Measurements from ENCODE around the gene GPR160.
"Not testable (repeated sequence)": the region's sequence is repeated elsewhere in the genome, so short reads cannot be mapped to it uniquely, and the experiment has no call there.

Gene GPR160, protein sequence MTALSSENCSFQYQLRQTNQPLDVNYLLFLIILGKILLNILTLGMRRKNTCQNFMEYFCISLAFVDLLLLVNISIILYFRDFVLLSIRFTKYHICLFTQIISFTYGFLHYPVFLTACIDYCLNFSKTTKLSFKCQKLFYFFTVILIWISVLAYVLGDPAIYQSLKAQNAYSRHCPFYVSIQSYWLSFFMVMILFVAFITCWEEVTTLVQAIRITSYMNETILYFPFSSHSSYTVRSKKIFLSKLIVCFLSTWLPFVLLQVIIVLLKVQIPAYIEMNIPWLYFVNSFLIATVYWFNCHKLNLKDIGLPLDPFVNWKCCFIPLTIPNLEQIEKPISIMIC

DNA sequence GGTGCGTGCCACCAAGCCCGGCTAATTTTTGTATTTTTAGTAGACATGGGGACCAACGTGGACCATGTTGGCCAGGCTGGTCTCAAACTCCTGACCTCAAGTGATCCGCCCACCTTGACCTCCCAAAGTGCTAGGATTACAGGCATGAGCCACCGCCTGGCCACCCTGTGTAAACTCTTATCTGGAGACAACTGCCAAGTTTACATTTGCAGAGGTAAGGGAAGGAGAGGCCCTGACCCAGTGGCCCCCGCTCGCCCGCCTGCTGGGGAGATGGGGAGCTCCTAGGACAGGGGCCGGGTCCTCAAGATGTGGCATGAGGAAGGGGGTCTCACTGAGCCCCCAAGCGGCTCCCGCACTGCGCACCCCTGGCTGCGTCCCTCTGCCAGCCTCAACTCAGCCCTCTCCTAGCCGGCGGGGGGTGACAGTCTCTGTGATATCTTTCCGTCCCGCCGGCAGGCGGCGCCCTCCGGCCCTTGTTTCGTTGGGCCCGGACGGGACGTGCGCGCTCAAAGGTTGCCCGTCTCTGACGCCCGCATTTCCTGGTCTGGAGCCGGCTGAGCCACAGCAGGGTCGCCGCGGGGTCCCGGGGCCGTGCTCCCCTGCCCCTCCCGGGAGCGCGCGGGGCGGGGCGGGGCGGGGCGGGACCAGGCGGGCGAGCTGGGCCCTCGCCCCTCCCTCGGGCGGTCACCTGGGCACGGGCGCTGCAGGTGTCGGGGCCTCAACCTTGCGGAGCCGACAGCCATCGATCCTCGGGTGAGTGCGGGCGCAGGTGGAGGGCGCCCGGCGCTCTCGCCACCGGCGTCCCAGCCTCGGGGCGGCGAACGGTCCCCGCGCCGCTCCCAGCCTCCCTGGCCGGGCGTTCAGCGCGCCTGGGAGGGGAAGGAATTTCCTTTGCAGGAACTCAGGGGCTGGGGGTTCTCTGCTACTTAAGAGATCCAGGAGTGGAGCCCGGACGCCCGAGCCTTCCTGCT, at the start of gene GPR160:
TSS of gene GPR160 (plus strand) at position 533 of the 971 bp plus-strand sequence. CDS start 45,978 bp downstream, outside the sequence.
- no peak for DNase-seq (ENCODE audit: low spot score)

DNA sequence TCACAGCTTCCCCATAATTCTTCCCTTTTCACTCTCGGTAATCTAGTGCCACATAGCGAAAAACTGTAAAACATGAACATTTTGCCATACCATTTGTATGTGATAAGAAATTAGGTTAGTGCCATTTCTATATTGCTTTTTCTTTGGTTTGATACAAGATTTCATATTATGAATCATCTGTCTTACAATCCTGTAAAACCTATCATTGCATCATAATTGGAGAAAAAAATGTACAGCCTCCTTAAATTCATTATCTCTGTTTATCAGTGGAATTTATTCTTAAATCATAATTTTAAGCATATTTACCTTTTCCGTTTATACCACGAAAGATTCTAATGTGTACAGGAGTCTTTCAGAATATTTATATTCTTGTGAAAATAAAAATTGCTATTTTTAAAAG, 47.4 kb upstream of the GPR160 start:
- DNase-seq (ENCODE audit: low spot score): no peak

- DNase-seq (ENCODE audit: low spot score): no peak
These were observed 45.6 kb upstream of the GPR160 start for GRCh38 chr3:169992156-169992555.

DNA sequence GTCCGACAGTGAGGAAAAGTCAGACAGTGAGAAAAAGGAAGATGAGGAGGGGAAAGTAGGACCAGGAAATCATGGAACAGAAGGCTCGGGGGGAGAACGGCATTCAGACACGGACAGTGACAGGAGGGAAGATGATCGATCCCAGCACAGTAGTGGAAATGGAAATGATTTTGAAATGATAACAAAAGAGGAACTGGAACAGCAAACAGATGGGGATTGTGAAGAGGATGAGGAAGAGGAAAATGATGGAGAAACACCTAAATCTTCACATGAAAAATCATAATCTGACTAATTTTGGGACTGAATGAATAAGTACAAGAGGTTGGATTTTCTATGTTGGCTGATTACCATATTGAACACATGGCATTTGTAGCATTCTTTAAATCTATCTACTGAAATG, 45.0 kb upstream of the GPR160 start:
- no peak for DNase-seq (ENCODE audit: low spot score)

GRCh38 chr3:169993761-169994160, 44.0 kb upstream of the GPR160 start:
- no peak for DNase-seq (ENCODE audit: low spot score)

DNA sequence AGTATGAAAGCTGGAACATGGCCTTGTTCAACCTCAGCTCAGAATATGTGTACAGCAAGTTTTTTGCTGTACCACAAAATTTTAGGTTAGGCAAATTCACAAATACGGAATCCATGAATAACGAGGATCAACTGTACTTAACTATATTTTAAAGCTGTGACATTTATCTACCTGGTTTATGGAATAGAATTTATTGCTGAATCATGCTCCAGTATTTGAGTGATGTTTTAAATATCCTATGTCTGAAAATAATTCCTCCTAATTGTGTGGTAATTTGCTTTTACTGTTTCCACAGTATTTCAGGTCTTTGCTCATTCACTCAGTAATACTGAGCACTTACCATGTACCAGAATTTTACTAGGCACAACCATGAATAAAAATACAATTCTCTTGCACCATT, 41.7 kb upstream of the GPR160 start:
- DNase-seq (ENCODE audit: low spot score): peak; percentile 7

- no peak for DNase-seq (ENCODE audit: low spot score)
These were observed 39.1 kb upstream of the GPR160 start for GRCh38 chr3:169998668-169999131.

GRCh38 chr3:169999433-169999832, 38.4 kb upstream of the GPR160 start:
- DNase-seq (ENCODE audit: low spot score): no peak

GRCh38 chr3:170000051-170000450, 37.7 kb upstream of the GPR160 start:
- DNase-seq (ENCODE audit: low spot score): no peak

DNA sequence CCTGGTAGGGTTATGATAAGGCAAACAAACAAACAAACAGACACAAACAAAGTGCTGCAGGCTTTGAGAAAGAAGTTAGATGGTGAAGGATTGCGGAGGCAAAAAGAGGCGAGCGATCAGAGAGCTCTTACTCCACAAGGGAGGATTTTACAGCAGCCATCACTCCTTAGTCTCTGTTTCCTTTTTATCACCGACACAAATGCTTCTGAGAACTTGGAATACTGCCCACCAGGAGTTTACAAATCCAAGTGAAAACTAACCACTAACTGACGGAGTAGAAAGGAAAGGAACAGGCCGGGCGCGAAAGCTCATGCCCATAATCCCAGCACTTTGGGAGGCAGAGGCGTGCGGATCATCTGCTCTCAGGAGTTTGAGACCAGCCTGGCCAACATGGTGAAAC, 35.6 kb upstream of the GPR160 start:
- DNase-seq (ENCODE audit: low spot score): no peak

GRCh38 chr3:170002879-170003278, 34.9 kb upstream of the GPR160 start:
- DNase-seq (ENCODE audit: low spot score): no peak

- no peak for DNase-seq (ENCODE audit: low spot score)
These were observed 33.9 kb upstream of the GPR160 start for GRCh38 chr3:170003881-170004356.

DNA sequence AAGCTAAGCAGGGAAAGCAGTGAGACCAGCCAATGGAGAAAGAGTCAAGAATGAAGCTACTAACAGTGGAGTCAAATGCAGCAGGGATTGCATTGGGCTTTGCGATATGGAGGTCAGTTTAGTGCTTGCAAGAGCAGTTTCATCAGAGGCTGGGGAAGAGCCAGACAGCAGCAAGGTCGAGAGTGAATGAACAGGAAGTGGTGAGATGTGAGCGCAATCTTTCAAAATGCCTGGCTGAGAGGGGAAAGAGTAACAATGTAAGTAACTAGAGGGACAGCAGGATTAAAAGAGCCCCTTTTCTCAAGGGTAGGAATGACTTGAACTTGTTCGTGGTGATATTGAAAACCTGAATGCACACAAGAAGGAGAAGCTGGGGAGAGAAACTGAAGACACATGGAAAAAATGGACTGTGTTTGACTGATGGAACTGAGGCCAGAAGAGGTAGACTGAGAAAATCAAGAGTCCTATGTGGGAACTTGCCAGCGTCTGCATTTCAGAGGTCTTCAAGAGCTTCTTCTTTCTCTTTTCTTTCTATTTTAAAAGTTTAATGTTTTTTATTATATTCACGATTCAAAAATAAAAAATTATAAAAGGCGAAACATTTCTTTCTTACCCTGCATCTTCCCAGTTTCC, 30.6 kb upstream of the GPR160 start:
- DNase-seq (ENCODE audit: low spot score): no peak

GRCh38 chr3:170010498-170010897, 27.3 kb upstream of the GPR160 start:
- no peak for DNase-seq (ENCODE audit: low spot score)

GRCh38 chr3:170012683-170013400, 25.0 kb upstream of the GPR160 start:
- no peak for DNase-seq (ENCODE audit: low spot score)

- no peak for DNase-seq (ENCODE audit: low spot score)
These were observed 21.7 kb upstream of the GPR160 start for GRCh38 chr3:170016057-170016456.

DNA sequence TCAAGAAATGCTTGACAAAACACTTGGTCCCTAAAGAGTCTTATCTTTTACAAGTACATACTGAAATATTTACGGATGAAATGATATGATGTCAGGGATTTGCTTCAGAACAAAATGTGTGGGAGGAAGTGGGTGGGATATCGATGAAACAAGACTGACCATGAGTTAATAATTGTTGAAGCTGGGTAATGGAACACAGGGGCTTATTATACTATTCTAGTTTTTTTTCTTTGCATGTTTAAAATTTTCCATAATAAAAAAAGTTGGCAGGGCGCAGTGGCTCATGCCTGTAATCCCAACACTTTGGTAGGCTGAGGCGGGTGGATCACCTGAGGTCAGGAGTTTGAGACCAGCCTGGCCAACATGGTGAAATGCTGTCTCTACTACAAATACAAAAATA, 18.5 kb upstream of the GPR160 start:
- not testable (repeated sequence) for DNase-seq (ENCODE audit: low spot score)

- DNase-seq (ENCODE audit: low spot score): no peak
These were observed 16.7 kb upstream of the GPR160 start for GRCh38 chr3:170021083-170021482.

DNA sequence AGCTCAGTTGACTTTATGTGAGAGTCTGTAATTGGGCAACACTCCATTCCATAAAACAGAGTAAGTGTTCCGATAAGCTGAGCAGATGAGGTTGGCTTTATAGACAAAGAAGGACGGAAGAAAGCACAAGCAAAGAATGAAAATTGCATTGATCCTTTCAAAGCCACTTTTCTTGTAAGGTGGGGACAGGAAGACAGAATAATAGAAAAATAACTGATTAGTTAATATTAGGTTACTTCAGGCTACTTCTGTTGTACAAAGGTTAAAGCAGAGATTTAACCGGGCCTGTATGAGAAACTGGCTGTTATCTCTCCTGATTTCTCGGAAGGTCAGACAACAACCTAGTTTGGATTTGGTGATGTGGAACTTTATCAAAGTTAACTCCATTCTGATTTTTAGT, 15.5 kb upstream of the GPR160 start:
- no peak for DNase-seq (ENCODE audit: low spot score)

DNA sequence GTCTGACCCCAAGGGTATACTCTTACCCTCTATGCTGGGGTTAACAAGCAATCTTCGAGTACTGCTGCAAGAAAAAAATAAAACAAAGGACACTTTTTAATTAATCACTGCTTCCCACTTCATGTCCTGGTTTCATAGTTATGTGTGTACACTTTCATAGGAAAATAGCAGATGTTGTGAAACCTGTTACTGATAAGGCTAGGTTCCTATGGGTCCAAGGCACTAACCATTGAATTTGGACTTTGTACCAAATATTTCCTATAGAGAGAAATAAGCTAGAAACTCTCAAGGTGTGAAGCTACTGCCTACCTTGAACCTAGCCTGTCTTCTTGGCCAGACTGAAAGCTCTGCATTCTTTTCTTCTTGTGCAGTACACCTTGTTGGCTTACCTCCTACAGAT, 14.6 kb upstream of the GPR160 start:
- no peak for DNase-seq (ENCODE audit: low spot score)

- no peak for DNase-seq (ENCODE audit: low spot score)
These were observed 13.2 kb upstream of the GPR160 start for GRCh38 chr3:170024581-170024980.

Data from putamen (tissue), 1 donor.